ENCODE results near the gene EXOSC7. TPM values are rescaled to one million over a fixed set of nuclear protein-coding genes. Genes with fewer than 3 reads are reported as not detected.

Gene EXOSC7
- total RNA-seq, 1 experiment from 2014 or later, result 70.9 TPM

DNA sequence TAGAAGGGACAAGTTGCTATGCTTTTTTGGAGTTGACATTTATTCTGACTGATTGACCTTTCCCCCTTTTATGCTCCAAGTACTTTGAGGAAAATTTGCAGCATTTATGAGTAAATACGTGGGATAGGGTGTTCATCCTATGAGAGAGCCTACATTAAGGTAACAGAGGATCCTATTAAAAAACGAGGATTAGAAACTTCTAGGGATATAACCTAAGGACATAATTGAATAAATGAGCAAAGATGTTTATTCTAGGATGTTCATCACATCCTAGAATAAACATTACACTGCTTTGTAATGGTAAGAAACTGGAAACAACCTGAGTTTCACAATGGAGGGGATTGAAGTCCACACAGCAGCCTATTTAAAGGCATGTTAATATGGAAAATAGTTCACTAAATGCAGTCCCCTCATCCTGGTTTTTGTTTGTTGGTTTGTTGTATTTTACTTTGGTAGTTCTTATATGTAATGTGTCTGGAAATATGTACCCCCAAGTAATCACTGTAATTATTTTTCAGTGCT is 26.2 kb downstream of the EXOSC7 start:
- peaks cover 5% of the 10 kb centered on the region for H3K36me3 ChIP-seq (ENCODE audit: control insufficient read depth, insufficient read depth, low read length)
- CTCF ChIA-PET, result no interaction called here

DNA sequence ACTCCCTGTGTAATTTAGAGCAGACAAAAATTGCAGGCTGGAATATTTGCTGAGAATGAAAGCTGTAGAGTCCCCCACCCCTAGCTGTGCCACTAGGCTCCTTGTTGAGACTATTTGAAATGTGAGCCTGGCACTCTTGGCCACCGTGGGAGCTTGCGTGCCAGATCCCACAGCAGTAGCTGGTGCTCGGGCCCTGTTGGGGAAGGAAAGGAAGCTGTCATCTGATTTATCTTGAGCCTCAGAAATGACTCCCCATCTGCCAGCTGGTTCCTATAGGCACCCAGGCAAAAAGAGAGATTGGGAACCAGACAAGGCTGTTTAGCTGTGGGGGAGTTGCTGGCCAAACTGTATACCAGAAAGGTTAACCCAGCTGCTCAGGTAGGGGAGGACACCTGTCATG is 26.7 kb downstream of the EXOSC7 start:
- TF ChIP-seq, protein P1, sequence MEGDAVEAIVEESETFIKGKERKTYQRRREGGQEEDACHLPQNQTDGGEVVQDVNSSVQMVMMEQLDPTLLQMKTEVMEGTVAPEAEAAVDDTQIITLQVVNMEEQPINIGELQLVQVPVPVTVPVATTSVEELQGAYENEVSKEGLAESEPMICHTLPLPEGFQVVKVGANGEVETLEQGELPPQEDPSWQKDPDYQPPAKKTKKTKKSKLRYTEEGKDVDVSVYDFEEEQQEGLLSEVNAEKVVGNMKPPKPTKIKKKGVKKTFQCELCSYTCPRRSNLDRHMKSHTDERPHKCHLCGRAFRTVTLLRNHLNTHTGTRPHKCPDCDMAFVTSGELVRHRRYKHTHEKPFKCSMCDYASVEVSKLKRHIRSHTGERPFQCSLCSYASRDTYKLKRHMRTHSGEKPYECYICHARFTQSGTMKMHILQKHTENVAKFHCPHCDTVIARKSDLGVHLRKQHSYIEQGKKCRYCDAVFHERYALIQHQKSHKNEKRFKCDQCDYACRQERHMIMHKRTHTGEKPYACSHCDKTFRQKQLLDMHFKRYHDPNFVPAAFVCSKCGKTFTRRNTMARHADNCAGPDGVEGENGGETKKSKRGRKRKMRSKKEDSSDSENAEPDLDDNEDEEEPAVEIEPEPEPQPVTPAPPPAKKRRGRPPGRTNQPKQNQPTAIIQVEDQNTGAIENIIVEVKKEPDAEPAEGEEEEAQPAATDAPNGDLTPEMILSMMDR (IDR thresholded peaks at IDR 0.05; ENCODE audit: insufficient read depth in 1 of 2, low read depth in 1 of 2, low read length in 1 of 2, severe bottlenecking in 1 of 2, unreplicated experiment in 1 of 2), result no peak
- intact Hi-C loops (cut with micrococcal nuclease; ENCODE audit: unreplicated experiment), result no loop called here
- H3K36me3 Mint-ChIP-seq (ENCODE audit: insufficient read depth, unreplicated experiment), result peaks cover 77% of the 10 kb centered on the region
- no peak overlapping the region for H3K4me3 Mint-ChIP-seq (ENCODE audit: unreplicated experiment)
- Histone ChIP-seq H3K9me3 (no peaks in the 10 kb centered on the region), H3K36me3 (ENCODE audit: control insufficient read depth, insufficient read depth, low read length) (peaks cover 3% of the 10 kb centered on the region), H3K4me3 (ENCODE audit: low read depth, low read length) (no peak overlapping the region), H3K27me3 (replicated peaks; ENCODE audit: control insufficient read depth, insufficient read depth, low read length) (no peaks in the 10 kb centered on the region), H3K4me1 (no peaks in the 10 kb centered on the region)
- H3K27me3 Mint-ChIP-seq (ENCODE audit: insufficient read depth, unreplicated experiment), result no peaks in the 10 kb centered on the region
- no peak overlapping the region for H3K27ac Mint-ChIP-seq (ENCODE audit: unreplicated experiment)
- ChIA-PET CTCF (no interaction called here), POLR2A (no interaction called here)
- H3K4me1 Mint-ChIP-seq (ENCODE audit: low read depth, unreplicated experiment), result no peaks in the 10 kb centered on the region
- no TSS peak for BruUV-seq (replicated peaks)
- DNase-seq, result no peak
- H3K9me3 Mint-ChIP-seq (ENCODE audit: unreplicated experiment), result no peaks in the 10 kb centered on the region

More for the DNA sequence above, 26.2 kb downstream of the EXOSC7 start:
- Mint-ChIP-seq H3K9me3 (ENCODE audit: unreplicated experiment) (no peaks in the 10 kb centered on the region), H3K27ac (ENCODE audit: unreplicated experiment) (no peak overlapping the region), H3K4me1 (ENCODE audit: low read depth, unreplicated experiment) (no peaks in the 10 kb centered on the region), H3K27me3 (ENCODE audit: insufficient read depth, unreplicated experiment) (no peaks in the 10 kb centered on the region), H3K36me3 (ENCODE audit: insufficient read depth, unreplicated experiment) (peaks cover 78% of the 10 kb centered on the region), H3K4me3 (ENCODE audit: unreplicated experiment) (no peak overlapping the region)
- POLR2A ChIA-PET, result no interaction called here
- no peak for DNase-seq
- TF ChIP-seq, protein P1 (IDR thresholded peaks at IDR 0.05; ENCODE audit: insufficient read depth in 1 of 2, low read depth in 1 of 2, low read length in 1 of 2, severe bottlenecking in 1 of 2, unreplicated experiment in 1 of 2), result no peak
- intact Hi-C loops (cut with micrococcal nuclease; ENCODE audit: unreplicated experiment), result no loop called here
- no peaks in the 10 kb centered on the region for H3K9me3 ChIP-seq
- no peak overlapping the region for H3K4me3 ChIP-seq (ENCODE audit: low read depth, low read length)
- H3K4me1 ChIP-seq, result no peaks in the 10 kb centered on the region
- no peaks in the 10 kb centered on the region for H3K27me3 ChIP-seq (replicated peaks; ENCODE audit: control insufficient read depth, insufficient read depth, low read length)
- no TSS peak for BruUV-seq (replicated peaks)

DNA sequence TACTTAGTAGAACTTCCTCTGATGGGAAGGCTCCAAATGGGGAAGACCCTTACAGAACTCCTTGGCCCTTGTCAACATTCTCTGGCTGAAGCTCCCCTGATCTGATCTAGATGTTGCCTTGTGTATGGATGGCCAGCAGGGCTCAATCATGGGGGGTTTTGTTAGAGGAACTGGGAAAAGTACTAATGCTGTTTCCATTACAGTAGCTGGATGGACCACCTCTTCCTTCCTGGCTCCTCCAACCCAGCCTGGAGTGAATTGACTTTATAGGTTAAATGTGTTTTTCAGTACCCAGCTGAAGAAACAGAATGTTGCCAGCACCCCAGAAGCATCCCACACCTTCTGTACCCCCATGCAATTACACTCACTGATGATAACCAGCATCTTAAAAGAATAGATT is 27.4 kb downstream of the EXOSC7 start:
- Histone ChIP-seq H3K4me1 (no peaks in the 10 kb centered on the region), H3K36me3 (ENCODE audit: control insufficient read depth, insufficient read depth, low read length) (peaks cover 5% of the 10 kb centered on the region), H3K9me3 (no peaks in the 10 kb centered on the region), H3K4me3 (ENCODE audit: low read depth, low read length) (no peak overlapping the region), H3K27me3 (replicated peaks; ENCODE audit: control insufficient read depth, insufficient read depth, low read length) (no peaks in the 10 kb centered on the region)
- intact Hi-C loops (cut with micrococcal nuclease; ENCODE audit: unreplicated experiment), result no loop called here
- H3K36me3 Mint-ChIP-seq (ENCODE audit: insufficient read depth, unreplicated experiment), result peaks cover 76% of the 10 kb centered on the region
- no peak overlapping the region for H3K4me3 Mint-ChIP-seq (ENCODE audit: unreplicated experiment)
- no peaks in the 10 kb centered on the region for H3K9me3 Mint-ChIP-seq (ENCODE audit: unreplicated experiment)
- H3K4me1 Mint-ChIP-seq (ENCODE audit: low read depth, unreplicated experiment), result no peaks in the 10 kb centered on the region
- no peak overlapping the region for H3K27ac Mint-ChIP-seq (ENCODE audit: unreplicated experiment)
- no TSS peak for BruUV-seq (replicated peaks)
- H3K27me3 Mint-ChIP-seq (ENCODE audit: insufficient read depth, unreplicated experiment), result no peaks in the 10 kb centered on the region
- TF ChIP-seq, protein P1 (IDR thresholded peaks at IDR 0.05; ENCODE audit: insufficient read depth in 1 of 2, low read depth in 1 of 2, low read length in 1 of 2, severe bottlenecking in 1 of 2, unreplicated experiment in 1 of 2), result no peak
- POLR2A ChIA-PET, result no interaction called here
- no peak for DNase-seq
- CTCF ChIA-PET, result no interaction called here

All from Caco-2 (cell line).